Liver (tissue), 9 donors: ENCODE results near the gene PTPN9. TPM values are rescaled to one million over a fixed set of nuclear protein-coding genes. Genes with fewer than 3 reads are reported as not detected.
"Not testable (repeated sequence)": the region's sequence is repeated elsewhere in the genome, so short reads cannot be mapped to it uniquely, and the experiment has no call there.

Source experiments
- DNase-seq: peaks from one replicate; pipeline ENCODE4 v3.0.0-alpha.2; 2017; ENCODE audit warnings: low spot score
- H3K27ac ChIP-seq, 2 donors: one replicate each; pipeline ENCODE4 v1.7.0; 2013; ENCODE audit warnings: inconsistent platforms in 2 of 2, low read length in 2 of 2, control low read depth in 1 of 2, low read depth in 1 of 2, mild to moderate bottlenecking in 1 of 2
- H3K27me3 ChIP-seq, 4 donors: one replicate each; pipeline versions ENCODE4 v1.6.1 to v1.7.0; 2013; ENCODE audit warnings: low read length in 3 of 4, inconsistent platforms in 1 of 4, mild to moderate bottlenecking in 1 of 4, moderate library complexity in 1 of 4; ENCODE audit not compliant: control insufficient read depth in 4 of 4, insufficient read depth in 4 of 4
- H3K36me3 ChIP-seq, 4 donors: one replicate each; pipeline versions ENCODE4 v1.6.1 to v1.7.0; 2013; ENCODE audit warnings: low read length in 3 of 4, mild to moderate bottlenecking in 3 of 4, low read depth in 1 of 4, moderate library complexity in 1 of 4; ENCODE audit not compliant: control insufficient read depth in 4 of 4, insufficient read depth in 3 of 4
- H3K4me1 ChIP-seq, 4 donors: one replicate each; pipeline versions ENCODE4 v1.6.1 to v1.7.0; 2013; ENCODE audit warnings: low read length in 3 of 4, mild to moderate bottlenecking in 3 of 4, moderate library complexity in 1 of 4; ENCODE audit not compliant: control insufficient read depth in 4 of 4, insufficient read depth in 4 of 4
- H3K4me3 ChIP-seq, 3 donors: one replicate each; pipeline versions ENCODE4 v1.6.1 to v1.7.0; 2013; ENCODE audit warnings: low read length in 3 of 3, control low read depth in 1 of 3, low read depth in 1 of 3, mild to moderate bottlenecking in 1 of 3
- H3K9ac ChIP-seq, 2 donors: one replicate each; pipeline ENCODE4 v1.7.0; 2013; ENCODE audit warnings: low read length in 2 of 2, mild to moderate bottlenecking in 2 of 2, moderate library complexity in 2 of 2, control low read depth in 1 of 2, low read depth in 1 of 2
- H3K9me3 ChIP-seq, 4 donors: one replicate each; pipeline versions ENCODE4 v1.6.1 to v1.7.0; 2013; ENCODE audit warnings: low read length in 3 of 4; ENCODE audit not compliant: control insufficient read depth in 4 of 4
- EGR1 ChIP-seq, 2 donors: IDR thresholded peaks; 2 replicates each; pipeline ENCODE4 v1.6.1; 2016 to 2018; ENCODE audit warnings: antibody characterized with exemption in 2 of 2, low read depth in 2 of 2
- FOXA1 ChIP-seq: IDR thresholded peaks from 2 replicates; pipeline ENCODE4 v1.6.1; 2016; ENCODE audit warnings: antibody characterized with exemption
- GABPA ChIP-seq, 2 donors: IDR thresholded peaks in 1 of 2; conservative IDR thresholded peaks in 1 of 2; 2 replicates each; pipeline ENCODE4 v1.6.1; 2016; ENCODE audit warnings: antibody characterized with exemption in 2 of 2, mild to moderate bottlenecking in 1 of 2, moderate library complexity in 1 of 2
- HNF4A ChIP-seq, 2 donors: conservative IDR thresholded peaks; 2 replicates each; pipeline ENCODE4 v1.6.1; 2016; ENCODE audit warnings: antibody characterized with exemption in 2 of 2, mild to moderate bottlenecking in 2 of 2
- HNF4G ChIP-seq: IDR thresholded peaks from 2 replicates; pipeline ENCODE4 v1.6.1; 2016; ENCODE audit warnings: antibody characterized with exemption
- NR2F2 ChIP-seq: IDR thresholded peaks from 2 replicates; pipeline ENCODE4 v1.6.1; 2016; ENCODE audit warnings: antibody characterized with exemption
- RXRA ChIP-seq, 2 donors: IDR thresholded peaks; 2 replicates each; pipeline ENCODE4 v1.6.1; 2017 to 2018; ENCODE audit warnings: antibody characterized with exemption in 2 of 2, mild to moderate bottlenecking in 1 of 2
- SP1 ChIP-seq: IDR thresholded peaks from 2 replicates; pipeline ENCODE4 v1.6.1; 2018; ENCODE audit warnings: antibody characterized with exemption, mild to moderate bottlenecking
- TAF1 ChIP-seq: conservative IDR thresholded peaks from 2 replicates; pipeline ENCODE4 v1.6.1; 2016; ENCODE audit warnings: antibody characterized with exemption, mild to moderate bottlenecking
- WGBS: extraction: QIAGEN DNeasy Blood & Tissue Kit; methylation state at CpG from one replicate; pipeline ENCODE4 v1.1.7; 2013; 5-methylcytosine and 5-hydroxymethylcytosine counted together
- polyA plus RNA-seq, 2 donors: library from polyadenylated mRNA; stranded (reverse) in 1 of 2; unstranded in 1 of 2; fragments of 200-250 nt in 1 of 2; fragments of >200 nt in 1 of 2; fragmentation: Nextera tagmentation in 1 of 2; extraction: Ambion mirVana in 1 of 2; gene quantifications; one replicate each; pipeline versions ENCODE4 v1.2.1 to v1.2.3, GENCODE V29; 2013 to 2015
- total RNA-seq, 2 donors: library from RNA; depleted of rRNA; stranded (reverse); fragments of >200 nt; gene quantifications; one replicate each; pipeline ENCODE4 v1.2.3, GENCODE V29; 2014
- TF ChIP-seq, protein P1 (sequence below): IDR thresholded peaks from 2 replicates; pipeline ENCODE4 v1.6.1; 2016; ENCODE audit warnings: antibody characterized with exemption, mild to moderate bottlenecking
- TF ChIP-seq, protein P2 (sequence below): IDR thresholded peaks from 2 replicates; pipeline ENCODE4 v1.6.1; 2016; ENCODE audit warnings: antibody characterized with exemption
- TF ChIP-seq, protein P3 (sequence below): fragments of 150-350 bp; IDR thresholded peaks from 2 replicates; pipeline ENCODE4 v1.5.1; 2017; ENCODE audit warnings: improper control_type of control experiment, low read depth, low read length; ENCODE audit not compliant: missing input control
- TF ChIP-seq, protein P4 (sequence below): IDR thresholded peaks from 2 replicates; pipeline ENCODE4 v1.6.1; 2016; ENCODE audit warnings: antibody characterized with exemption
- TF ChIP-seq, protein P5 (sequence below): IDR thresholded peaks from 2 replicates; pipeline ENCODE4 v1.6.1; 2016; ENCODE audit warnings: antibody characterized with exemption
- donor health status: healthy.
- donor health status: healthy.
- donor health status: healthy.
- donor health status: healthy.
- donor health status: healthy.

Gene PTPN9
- total and polyA plus RNA-seq, 4 donors, result 5.4 to 14.1 (median 7.5) TPM

DNA sequence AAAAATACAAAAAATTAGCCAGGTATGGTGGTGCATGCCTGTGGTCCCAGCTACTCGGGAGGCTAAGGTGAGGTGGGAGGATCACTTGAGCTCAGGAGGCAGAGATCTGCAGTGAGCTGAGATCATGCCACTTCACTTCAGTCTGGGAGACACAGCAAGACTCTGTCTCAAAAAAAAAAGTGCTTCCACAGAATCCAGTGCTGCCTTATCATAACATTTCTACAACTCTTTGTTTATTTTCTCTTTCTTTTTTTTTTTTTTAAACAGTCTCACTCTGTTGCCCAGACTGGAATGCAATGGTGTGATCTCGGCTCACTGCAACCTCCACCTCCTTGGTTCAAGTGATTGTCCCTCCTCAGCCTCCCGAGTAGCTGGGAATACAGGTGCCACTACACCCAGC is 53.4 kb downstream of the PTPN9 start:
- peaks cover 3 to 34% (median 24%) of the 10 kb centered on the region in 4 donors for H3K36me3 ChIP-seq
- H3K4me1 ChIP-seq, H3K4me3 ChIP-seq, H3K9me3 ChIP-seq, DNase-seq, H3K27ac ChIP-seq, H3K27me3 ChIP-seq, H3K9ac ChIP-seq: not testable (repeated sequence)
- WGBS, result 86% methylated on average over 3 of the region's 3 CpGs

DNA sequence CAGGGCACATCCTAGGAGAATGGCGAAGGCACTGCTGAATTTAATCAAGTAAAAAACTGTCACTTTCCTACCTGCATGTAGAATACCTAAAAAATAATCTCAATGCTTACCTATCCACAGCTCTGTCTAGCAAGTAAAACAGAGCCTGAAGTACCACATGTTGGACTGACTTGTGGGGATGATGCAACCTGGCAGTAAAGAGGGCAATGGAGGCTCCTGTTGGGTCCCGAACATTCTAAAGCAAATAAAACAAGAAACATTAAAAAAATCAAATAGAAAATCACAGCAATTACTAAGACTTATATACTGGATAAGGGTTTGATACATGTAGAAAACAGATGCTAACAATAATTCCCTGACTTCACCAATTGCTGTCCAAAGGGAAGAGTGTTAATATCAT is 56.1 kb downstream of the PTPN9 start:
- H3K9ac ChIP-seq, result no peak overlapping the region
- H3K4me3 ChIP-seq, result no peak overlapping the region
- no peak for DNase-seq
- WGBS, result 79% methylated on average over 2 of the region's 2 CpGs
- H3K27me3 ChIP-seq, result no peaks in the 10 kb centered on the region
- no peaks in the 10 kb centered on the region for H3K4me1 ChIP-seq
- peaks cover 5 to 49% (median 32%) of the 10 kb centered on the region in 4 donors for H3K36me3 ChIP-seq
- TF ChIP-seq, protein P1, sequence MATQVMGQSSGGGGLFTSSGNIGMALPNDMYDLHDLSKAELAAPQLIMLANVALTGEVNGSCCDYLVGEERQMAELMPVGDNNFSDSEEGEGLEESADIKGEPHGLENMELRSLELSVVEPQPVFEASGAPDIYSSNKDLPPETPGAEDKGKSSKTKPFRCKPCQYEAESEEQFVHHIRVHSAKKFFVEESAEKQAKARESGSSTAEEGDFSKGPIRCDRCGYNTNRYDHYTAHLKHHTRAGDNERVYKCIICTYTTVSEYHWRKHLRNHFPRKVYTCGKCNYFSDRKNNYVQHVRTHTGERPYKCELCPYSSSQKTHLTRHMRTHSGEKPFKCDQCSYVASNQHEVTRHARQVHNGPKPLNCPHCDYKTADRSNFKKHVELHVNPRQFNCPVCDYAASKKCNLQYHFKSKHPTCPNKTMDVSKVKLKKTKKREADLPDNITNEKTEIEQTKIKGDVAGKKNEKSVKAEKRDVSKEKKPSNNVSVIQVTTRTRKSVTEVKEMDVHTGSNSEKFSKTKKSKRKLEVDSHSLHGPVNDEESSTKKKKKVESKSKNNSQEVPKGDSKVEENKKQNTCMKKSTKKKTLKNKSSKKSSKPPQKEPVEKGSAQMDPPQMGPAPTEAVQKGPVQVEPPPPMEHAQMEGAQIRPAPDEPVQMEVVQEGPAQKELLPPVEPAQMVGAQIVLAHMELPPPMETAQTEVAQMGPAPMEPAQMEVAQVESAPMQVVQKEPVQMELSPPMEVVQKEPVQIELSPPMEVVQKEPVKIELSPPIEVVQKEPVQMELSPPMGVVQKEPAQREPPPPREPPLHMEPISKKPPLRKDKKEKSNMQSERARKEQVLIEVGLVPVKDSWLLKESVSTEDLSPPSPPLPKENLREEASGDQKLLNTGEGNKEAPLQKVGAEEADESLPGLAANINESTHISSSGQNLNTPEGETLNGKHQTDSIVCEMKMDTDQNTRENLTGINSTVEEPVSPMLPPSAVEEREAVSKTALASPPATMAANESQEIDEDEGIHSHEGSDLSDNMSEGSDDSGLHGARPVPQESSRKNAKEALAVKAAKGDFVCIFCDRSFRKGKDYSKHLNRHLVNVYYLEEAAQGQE, result no peak
- TF ChIP-seq HNF4G, result no peak
- TF ChIP-seq, protein P2, sequence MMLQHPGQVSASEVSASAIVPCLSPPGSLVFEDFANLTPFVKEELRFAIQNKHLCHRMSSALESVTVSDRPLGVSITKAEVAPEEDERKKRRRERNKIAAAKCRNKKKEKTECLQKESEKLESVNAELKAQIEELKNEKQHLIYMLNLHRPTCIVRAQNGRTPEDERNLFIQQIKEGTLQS, result peak; percentile 43
- no peaks in the 10 kb centered on the region for H3K9me3 ChIP-seq
- H3K27ac ChIP-seq, result no peak overlapping the region

DNA sequence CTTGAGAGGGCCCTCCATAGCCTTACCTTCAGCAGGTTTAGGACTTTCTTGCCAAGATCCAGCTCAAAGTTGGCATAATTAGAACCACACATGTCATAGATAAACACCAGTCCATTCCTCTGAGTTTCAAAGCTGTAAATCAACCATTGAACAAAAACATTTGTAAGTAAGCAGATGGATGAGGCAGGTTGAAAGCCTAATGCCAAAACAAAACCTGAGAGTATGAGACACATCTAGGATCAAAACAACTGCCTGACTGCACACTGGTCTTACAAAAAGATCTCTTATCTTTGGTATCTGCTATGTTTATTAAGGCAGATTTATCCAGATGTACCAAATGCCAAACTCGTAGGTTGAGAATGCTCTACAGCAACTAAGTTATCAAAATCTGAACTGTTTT is 61.9 kb downstream of the PTPN9 start:
- H3K9me3 ChIP-seq, result no peaks in the 10 kb centered on the region
- 94% methylated on average over 1 of the region's 1 CpG for WGBS
- H3K4me3 ChIP-seq, result no peak overlapping the region
- H3K36me3 ChIP-seq, result peaks cover 6 to 48% (median 29%) of the 10 kb centered on the region in 4 donors
- DNase-seq, result no peak
- H3K27ac ChIP-seq, result no peak overlapping the region
- no peak for TF ChIP-seq RXRA (IDR thresholded peaks at IDR 0.05)
- no peak for TF ChIP-seq HNF4G
- TF ChIP-seq, protein P1, result no peak
- no peak for TF ChIP-seq NR2F2
- TF ChIP-seq, protein P2, result no peak
- TF ChIP-seq, protein P3, sequence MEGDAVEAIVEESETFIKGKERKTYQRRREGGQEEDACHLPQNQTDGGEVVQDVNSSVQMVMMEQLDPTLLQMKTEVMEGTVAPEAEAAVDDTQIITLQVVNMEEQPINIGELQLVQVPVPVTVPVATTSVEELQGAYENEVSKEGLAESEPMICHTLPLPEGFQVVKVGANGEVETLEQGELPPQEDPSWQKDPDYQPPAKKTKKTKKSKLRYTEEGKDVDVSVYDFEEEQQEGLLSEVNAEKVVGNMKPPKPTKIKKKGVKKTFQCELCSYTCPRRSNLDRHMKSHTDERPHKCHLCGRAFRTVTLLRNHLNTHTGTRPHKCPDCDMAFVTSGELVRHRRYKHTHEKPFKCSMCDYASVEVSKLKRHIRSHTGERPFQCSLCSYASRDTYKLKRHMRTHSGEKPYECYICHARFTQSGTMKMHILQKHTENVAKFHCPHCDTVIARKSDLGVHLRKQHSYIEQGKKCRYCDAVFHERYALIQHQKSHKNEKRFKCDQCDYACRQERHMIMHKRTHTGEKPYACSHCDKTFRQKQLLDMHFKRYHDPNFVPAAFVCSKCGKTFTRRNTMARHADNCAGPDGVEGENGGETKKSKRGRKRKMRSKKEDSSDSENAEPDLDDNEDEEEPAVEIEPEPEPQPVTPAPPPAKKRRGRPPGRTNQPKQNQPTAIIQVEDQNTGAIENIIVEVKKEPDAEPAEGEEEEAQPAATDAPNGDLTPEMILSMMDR, result no peak
- TF ChIP-seq TAF1, result no peak
- TF ChIP-seq, protein P4, sequence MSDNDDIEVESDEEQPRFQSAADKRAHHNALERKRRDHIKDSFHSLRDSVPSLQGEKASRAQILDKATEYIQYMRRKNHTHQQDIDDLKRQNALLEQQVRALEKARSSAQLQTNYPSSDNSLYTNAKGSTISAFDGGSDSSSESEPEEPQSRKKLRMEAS, result no peak
- no peak for TF ChIP-seq FOXA1
- TF ChIP-seq, protein P5, sequence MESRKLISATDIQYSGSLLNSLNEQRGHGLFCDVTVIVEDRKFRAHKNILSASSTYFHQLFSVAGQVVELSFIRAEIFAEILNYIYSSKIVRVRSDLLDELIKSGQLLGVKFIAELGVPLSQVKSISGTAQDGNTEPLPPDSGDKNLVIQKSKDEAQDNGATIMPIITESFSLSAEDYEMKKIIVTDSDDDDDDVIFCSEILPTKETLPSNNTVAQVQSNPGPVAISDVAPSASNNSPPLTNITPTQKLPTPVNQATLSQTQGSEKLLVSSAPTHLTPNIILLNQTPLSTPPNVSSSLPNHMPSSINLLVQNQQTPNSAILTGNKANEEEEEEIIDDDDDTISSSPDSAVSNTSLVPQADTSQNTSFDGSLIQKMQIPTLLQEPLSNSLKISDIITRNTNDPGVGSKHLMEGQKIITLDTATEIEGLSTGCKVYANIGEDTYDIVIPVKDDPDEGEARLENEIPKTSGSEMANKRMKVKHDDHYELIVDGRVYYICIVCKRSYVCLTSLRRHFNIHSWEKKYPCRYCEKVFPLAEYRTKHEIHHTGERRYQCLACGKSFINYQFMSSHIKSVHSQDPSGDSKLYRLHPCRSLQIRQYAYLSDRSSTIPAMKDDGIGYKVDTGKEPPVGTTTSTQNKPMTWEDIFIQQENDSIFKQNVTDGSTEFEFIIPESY, result no peak
- no peak for TF ChIP-seq HNF4A (conservative IDR thresholded peaks at IDR 0.05)
- TF ChIP-seq EGR1 (IDR thresholded peaks at IDR 0.05; ENCODE audit: low read depth in 2 of 2), result no peak
- no peak for TF ChIP-seq GABPA (IDR thresholded peaks at IDR 0.05 in 1 of 2, conservative IDR thresholded peaks at IDR 0.05 in 1 of 2)
- TF ChIP-seq SP1, result no peak
- H3K27me3 ChIP-seq, result no peaks in the 10 kb centered on the region
- no peak overlapping the region for H3K9ac ChIP-seq
- H3K4me1 ChIP-seq, result no peaks in the 10 kb centered on the region
